Measurements from ENCODE around the gene ACOT13.
"Not testable (repeated sequence)": the region's sequence is repeated elsewhere in the genome, so short reads cannot be mapped to it uniquely, and the experiment has no call there.

ACOT13 gene

GRCh38 chr6:24744911-24745310 lies 78.0 kb downstream of the ACOT13 start:
- TF ChIP-seq, protein P1, sequence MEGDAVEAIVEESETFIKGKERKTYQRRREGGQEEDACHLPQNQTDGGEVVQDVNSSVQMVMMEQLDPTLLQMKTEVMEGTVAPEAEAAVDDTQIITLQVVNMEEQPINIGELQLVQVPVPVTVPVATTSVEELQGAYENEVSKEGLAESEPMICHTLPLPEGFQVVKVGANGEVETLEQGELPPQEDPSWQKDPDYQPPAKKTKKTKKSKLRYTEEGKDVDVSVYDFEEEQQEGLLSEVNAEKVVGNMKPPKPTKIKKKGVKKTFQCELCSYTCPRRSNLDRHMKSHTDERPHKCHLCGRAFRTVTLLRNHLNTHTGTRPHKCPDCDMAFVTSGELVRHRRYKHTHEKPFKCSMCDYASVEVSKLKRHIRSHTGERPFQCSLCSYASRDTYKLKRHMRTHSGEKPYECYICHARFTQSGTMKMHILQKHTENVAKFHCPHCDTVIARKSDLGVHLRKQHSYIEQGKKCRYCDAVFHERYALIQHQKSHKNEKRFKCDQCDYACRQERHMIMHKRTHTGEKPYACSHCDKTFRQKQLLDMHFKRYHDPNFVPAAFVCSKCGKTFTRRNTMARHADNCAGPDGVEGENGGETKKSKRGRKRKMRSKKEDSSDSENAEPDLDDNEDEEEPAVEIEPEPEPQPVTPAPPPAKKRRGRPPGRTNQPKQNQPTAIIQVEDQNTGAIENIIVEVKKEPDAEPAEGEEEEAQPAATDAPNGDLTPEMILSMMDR (IDR thresholded peaks at IDR 0.05; ENCODE audit: low read depth, low read length, missing control alignments) = no peak
- DNase-seq (ENCODE audit: low read depth) = no peak
- H3K4me3 ChIP-seq (ENCODE audit: low read depth, low read length) = no peak overlapping the region

GRCh38 chr6:24749297-24749696 lies 82.4 kb downstream of the ACOT13 start:
- TF ChIP-seq, protein P1 (IDR thresholded peaks at IDR 0.05; ENCODE audit: low read depth, low read length, missing control alignments) = no peak
- DNase-seq (ENCODE audit: low read depth) = no peak

DNA sequence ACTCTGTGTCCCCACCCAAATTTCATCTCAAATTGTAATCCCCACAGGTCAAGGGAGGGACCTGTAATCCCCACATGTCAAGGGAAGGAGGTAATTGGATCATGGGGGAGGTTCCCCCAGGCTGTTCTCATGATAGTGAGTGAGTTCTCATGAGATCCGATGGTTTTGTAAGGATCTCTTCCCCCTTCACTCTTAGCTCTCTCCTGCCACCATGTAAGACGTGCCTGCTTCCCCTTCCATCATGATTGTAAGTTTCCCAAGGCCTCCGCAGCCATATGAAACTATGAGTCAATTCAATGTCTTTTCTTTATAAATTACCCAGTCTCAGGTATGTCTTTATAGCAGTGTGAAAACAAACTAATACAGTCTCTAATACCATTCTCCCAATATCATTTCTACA lies 84.0 kb downstream of the ACOT13 start:
- not testable (repeated sequence) for DNase-seq (ENCODE audit: low read depth); H3K4me3 ChIP-seq (ENCODE audit: low read depth, low read length)

More at GRCh38 chr6:24749297-24749696, 82.4 kb downstream of the ACOT13 start:
- H3K4me3 ChIP-seq (ENCODE audit: low read depth, low read length) = no peak overlapping the region

DNA sequence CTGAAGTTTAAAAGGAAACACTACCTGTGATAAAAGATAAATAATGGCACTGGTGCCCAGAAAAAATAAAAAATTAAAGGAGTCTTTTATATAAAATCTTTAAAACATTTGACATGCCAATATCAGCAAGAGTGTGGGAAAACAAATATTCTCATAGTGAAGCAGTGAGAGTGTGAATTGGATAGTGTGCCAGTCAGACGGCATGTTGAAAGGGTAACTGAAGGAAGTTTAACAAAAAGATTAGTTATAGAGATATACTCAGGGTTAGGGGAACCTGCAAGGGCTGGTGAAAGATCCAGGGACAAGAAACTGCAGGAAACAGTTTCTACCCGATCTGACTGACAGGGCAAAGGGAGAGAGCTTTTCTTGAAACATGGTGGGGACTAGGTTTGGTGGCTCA lies 85.6 kb downstream of the ACOT13 start:
- DNase-seq (ENCODE audit: low read depth) = no peak
- TF ChIP-seq, protein P1 (IDR thresholded peaks at IDR 0.05; ENCODE audit: low read depth, low read length, missing control alignments) = no peak
- H3K4me3 ChIP-seq (ENCODE audit: low read depth, low read length) = no peak overlapping the region

DNA sequence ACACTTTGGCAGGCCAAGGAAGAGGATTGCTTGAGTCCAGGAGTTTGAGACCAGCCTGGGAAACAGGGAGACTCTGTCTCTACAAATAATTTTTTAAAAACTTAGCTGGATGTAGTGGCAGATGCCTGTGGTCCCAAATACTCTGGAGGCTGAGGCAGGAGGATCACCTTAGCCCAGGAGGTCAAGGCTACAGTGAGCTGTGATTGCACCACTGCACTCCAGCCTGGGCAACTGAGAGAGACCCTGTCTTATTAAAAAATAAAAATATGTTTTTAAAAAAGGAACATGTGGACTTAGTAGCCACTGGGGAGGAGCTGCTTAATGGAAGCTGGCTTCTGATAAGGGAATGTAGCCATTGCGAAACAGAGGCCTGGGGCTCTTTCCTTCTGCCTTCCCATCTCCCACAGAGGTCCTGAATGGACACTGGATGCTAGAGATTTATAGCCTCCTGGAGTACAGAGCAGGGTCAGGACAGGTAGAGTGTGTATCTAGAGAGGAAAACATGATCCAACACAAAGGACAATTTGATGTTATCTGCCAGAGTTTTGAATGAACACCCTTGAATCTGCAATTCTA lies 86.1 kb downstream of the ACOT13 start:
- TF ChIP-seq, protein P1 (IDR thresholded peaks at IDR 0.05; ENCODE audit: low read depth, low read length, missing control alignments) = no peak
- no peak overlapping the region for H3K4me3 ChIP-seq (ENCODE audit: low read depth, low read length)
- DNase-seq (ENCODE audit: low read depth) = no peak

DNA sequence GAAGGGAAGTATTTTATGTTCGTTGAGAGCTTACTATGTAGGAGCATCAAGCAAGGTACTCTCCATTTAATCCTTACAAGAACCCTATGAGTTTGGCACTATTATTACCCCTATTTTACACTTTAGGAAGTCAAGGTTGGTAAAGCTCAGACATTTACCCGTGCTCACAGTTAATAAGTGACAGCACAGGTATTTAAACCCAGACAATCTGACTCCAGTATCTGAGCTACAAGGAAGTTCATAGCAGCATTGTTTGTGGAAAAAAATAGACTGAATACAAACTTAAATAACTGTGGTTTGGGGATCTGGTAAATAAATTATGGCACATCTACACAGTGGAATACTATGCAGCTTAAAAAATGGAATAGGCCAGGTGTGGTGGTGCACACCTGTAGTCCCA lies 86.7 kb downstream of the ACOT13 start:
- DNase-seq (ENCODE audit: low read depth) = no peak

GRCh38 chr6:24754378-24754777 lies 87.5 kb downstream of the ACOT13 start:
- H3K4me3 ChIP-seq (ENCODE audit: low read depth, low read length); DNase-seq (ENCODE audit: low read depth): not testable (repeated sequence)

More for the DNA sequence above, 86.7 kb downstream of the ACOT13 start:
- TF ChIP-seq, protein P1 (IDR thresholded peaks at IDR 0.05; ENCODE audit: low read depth, low read length, missing control alignments) = no peak
- H3K4me3 ChIP-seq (ENCODE audit: low read depth, low read length) = no peak overlapping the region

All from GM12864 (cell line).